ENCODE measurements around the gene SLC5A4. TPM values are rescaled to one million over a fixed set of nuclear protein-coding genes. Genes with fewer than 3 reads are reported as not detected.

Gene SLC5A4
- total and polyA plus RNA-seq, 10 of the 15 experiments (the other 5 are each of a cell fraction or from before 2014, with no cell fraction given) = not detected

- peak; percentile 60; the same call in 1 of the 2 replicates for TF ChIP-seq REST (IDR thresholded peaks at IDR 0.05; ENCODE audit: low read depth, low read length)
- TF ChIP-seq SUPT20H (IDR thresholded peaks at IDR 0.05; ENCODE audit: borderline replicate concordance, control insufficient read depth, low read depth, low read length) = no peak
- TF ChIP-seq SIX5 (IDR thresholded peaks at IDR 0.05; ENCODE audit: low read depth, low read length, severe bottlenecking) = no peak
- TF ChIP-seq STAT1 (conservative IDR thresholded peaks at IDR 0.05) = no peak
- no peak for TF ChIP-seq NFYB (IDR thresholded peaks at IDR 0.05; ENCODE audit: insufficient read depth, low read depth, low read length)
- TF ChIP-seq PML (IDR thresholded peaks at IDR 0.05; ENCODE audit: low read length) = no peak
- RAD21 ChIA-PET (ENCODE audit: unreplicated experiment) = no interaction called here
Measured at GRCh38 chr22:32177221-32177765, 77.9 kb downstream of the SLC5A4 start.

More at GRCh38 chr22:32177221-32177765, 77.9 kb downstream of the SLC5A4 start:
- Histone ChIP-seq H3K27me3 (replicated peaks in 1 of 2; ENCODE audit: control insufficient read depth in 2 of 2, insufficient read depth in 2 of 2, low read length in 1 of 2) (peaks cover 0 to 4% of the 10 kb centered on the region in 2 experiments; a peak in 2 of 4 replicates), H3K36me3 (ENCODE audit: control insufficient read depth in 2 of 2, insufficient read depth in 2 of 2, low read length in 1 of 2) (no peaks in the 10 kb centered on the region), H3K4me3 (no peak overlapping the region), H3K27ac (ENCODE audit: control insufficient read depth, insufficient read depth) (no peak overlapping the region), H2AFZ (ENCODE audit: control insufficient read depth, low read depth, low read length) (no peak overlapping the region), H3K4me1 (ENCODE audit: control insufficient read depth, insufficient read depth, low read length) (no peaks in the 10 kb centered on the region), H3K9me3 (replicated peaks; ENCODE audit: control insufficient read depth, insufficient read depth, low read length) (no peaks in the 10 kb centered on the region), H3K79me2 (ENCODE audit: control insufficient read depth, insufficient read depth, low read length) (no peaks in the 10 kb centered on the region), H3K4me2 (ENCODE audit: control insufficient read depth, insufficient read depth) (no peak overlapping the region), H4K20me1 (ENCODE audit: control insufficient read depth, insufficient read depth) (no peaks in the 10 kb centered on the region), H3K9ac (ENCODE audit: control insufficient read depth, insufficient read depth, low read length) (no peak overlapping the region)
- CTCF ChIA-PET = no interaction called here
- no TSS peak for BruUV-seq (replicated peaks)
- no peak for FAIRE-seq
- WGBS (ENCODE audit: insufficient coverage, insufficient replicate concordance, low lambda C conversion rate, missing lambda C conversion rate) = 79% methylated on average over 7 of the region's 8 CpGs
- in situ Hi-C loops (cut with MboI) = no loop called here
- no peak for ATAC-seq
- POLR2A ChIA-PET = no interaction called here
- intact Hi-C loops (cut with micrococcal nuclease; ENCODE audit: unreplicated experiment) = no loop called here
- SMC1A ChIA-PET (ENCODE audit: uncharacterized antibody, unreplicated experiment) = no interaction called here
- no peak for DNase-seq (ENCODE audit: low read depth, low spot score)
